Activated CD4-positive, alpha-beta memory T cell treated with anti-CD3 and anti-CD28 coated beads for 36 hours (primary cell): ENCODE measurements around the gene LCP2. TPM values are rescaled to one million over a fixed set of nuclear protein-coding genes. Genes with fewer than 3 reads are reported as not detected.

Source experiments
- CTCF ChIA-PET: fragments of 350-600 bp; sonication (Branson Sonifier 250); formaldehyde crosslinking; loops from one replicate; lab custom pipeline; 2021; ENCODE audit warnings: antibody characterized with exemption, inconsistent platforms; lab: Charles Lee
- POLR2A ChIA-PET: fragments of 350-600 bp; sonication (Branson Sonifier 250); formaldehyde crosslinking; loops from one replicate; lab custom pipeline; 2021; ENCODE audit warnings: antibody characterized with exemption; lab: Charles Lee
- DNase-seq: peaks from one replicate; pipeline ENCODE4 v3.0.0-alpha.2; 2020
- H3K27ac Mint-ChIP-seq: one replicate; pipeline ENCODE4 v1.8.0; 2021; ENCODE audit warnings: mixed read lengths
- H3K27me3 Mint-ChIP-seq: one replicate; pipeline ENCODE4 v1.8.0; 2021; ENCODE audit warnings: mixed read lengths
- H3K36me3 Mint-ChIP-seq: one replicate; pipeline ENCODE4 v1.8.0; 2021; ENCODE audit warnings: mixed read lengths
- H3K4me1 Mint-ChIP-seq: one replicate; pipeline ENCODE4 v1.8.0; 2021; ENCODE audit warnings: low read depth, mixed read lengths
- H3K4me3 Mint-ChIP-seq: one replicate; pipeline ENCODE4 v1.8.0; 2021; ENCODE audit warnings: mild to moderate bottlenecking, mixed read lengths
- H3K9me3 Mint-ChIP-seq: one replicate; pipeline ENCODE4 v1.8.0; 2021; ENCODE audit warnings: mixed read lengths
- intact Hi-C: fragments of 100-400 bp; cut with micrococcal nuclease; formaldehyde crosslinking; loops from one replicate; pipeline ENCODE4 v1.15.1; 2023
- total RNA-seq, 2 experiments: library from RNA; stranded (reverse); gene quantifications; one replicate each; pipeline ENCODE4 v1.2.3, GENCODE V29; 2021

LCP2 gene
- total RNA-seq, 2 experiments from 2014 or later, result 212 to 213 TPM

DNA sequence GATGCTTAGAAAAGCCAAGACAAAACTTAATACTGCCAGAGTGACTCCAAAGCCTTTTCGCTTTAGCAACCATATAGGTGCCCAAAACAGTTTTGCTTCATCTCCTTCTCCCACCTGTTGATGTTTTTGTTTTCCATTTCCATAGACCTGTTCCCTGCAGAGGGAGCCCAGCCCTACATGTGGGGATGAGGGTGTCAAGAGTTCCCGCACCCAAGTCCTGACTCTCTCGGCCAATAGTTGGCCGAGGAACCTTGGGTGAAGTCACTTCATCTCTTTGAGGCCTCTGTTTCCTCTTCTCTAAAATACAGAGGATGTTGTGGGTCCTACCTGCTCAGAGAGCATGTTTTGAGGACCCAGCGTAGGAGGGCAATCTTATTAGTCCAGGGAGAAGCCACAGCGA lies 38.5 kb upstream of the LCP2 start:
- no peak for DNase-seq
- intact Hi-C loops, result loop anchor here (5.0 to 10.0 kb wide), 2 partner anchors 86 to 681 kb away; no protein-coding TSS in a partner anchor
- ChIA-PET POLR2A (no interaction called here), CTCF (interaction anchor here (8.0 to 10.4 kb wide), 2 partner anchors 65 to 110 kb away, joined by 221 to 290 read pairs; no protein-coding TSS in a partner anchor)
- Mint-ChIP-seq H3K27me3 (no peaks in the 10 kb centered on the region), H3K27ac (peak overlapping the region; percentile 78), H3K4me3 (peak overlapping the region; percentile 59), H3K4me1 (peaks cover 66% of the 10 kb centered on the region), H3K9me3 (no peaks in the 10 kb centered on the region), H3K36me3 (no peaks in the 10 kb centered on the region)

DNA sequence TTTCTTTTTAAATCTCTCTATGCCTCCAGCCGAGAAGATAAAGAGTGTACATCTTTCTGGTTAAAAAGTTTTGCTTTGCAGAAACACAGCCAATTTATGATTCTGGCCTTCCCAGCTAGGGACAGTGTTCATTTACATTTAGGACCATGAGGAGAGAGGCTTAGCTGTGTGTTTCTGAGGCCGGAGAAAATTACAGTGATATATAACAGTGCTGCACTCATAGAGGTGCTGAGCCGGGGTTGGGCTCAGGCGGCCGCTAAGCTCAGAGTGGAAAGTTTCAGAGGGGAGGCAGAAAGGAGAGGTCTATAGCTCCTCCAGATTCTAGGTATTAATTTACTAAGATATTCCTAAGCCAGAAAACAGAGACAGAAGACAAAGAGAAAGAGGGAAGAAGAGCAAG lies 37.0 kb upstream of the LCP2 start:
- H3K27me3 Mint-ChIP-seq, result no peaks in the 10 kb centered on the region
- H3K9me3 Mint-ChIP-seq, result no peaks in the 10 kb centered on the region
- peak overlapping the region; percentile 66 for H3K4me3 Mint-ChIP-seq
- H3K4me1 Mint-ChIP-seq, result peaks cover 66% of the 10 kb centered on the region
- DNase-seq, result peak; percentile 51
- ChIA-PET CTCF (interaction anchor here (0.7 to 5.6 kb wide), 18 partner anchors 21 to 648 kb away, joined by 3 to 131 read pairs (median 6); partner anchors contain the start of gene LCP2), POLR2A (interaction anchor here (1.1 to 6.1 kb wide), 10 partner anchors 22 to 98 kb away, joined by 3 to 144 read pairs (median 8); partner anchors contain the start of gene LCP2)
- no peaks in the 10 kb centered on the region for H3K36me3 Mint-ChIP-seq
- no peak overlapping the region for H3K27ac Mint-ChIP-seq
- intact Hi-C loops, result loop anchor here (5.0 to 10.0 kb wide), 4 partner anchors 88 to 680 kb away; no protein-coding TSS in a partner anchor

DNA sequence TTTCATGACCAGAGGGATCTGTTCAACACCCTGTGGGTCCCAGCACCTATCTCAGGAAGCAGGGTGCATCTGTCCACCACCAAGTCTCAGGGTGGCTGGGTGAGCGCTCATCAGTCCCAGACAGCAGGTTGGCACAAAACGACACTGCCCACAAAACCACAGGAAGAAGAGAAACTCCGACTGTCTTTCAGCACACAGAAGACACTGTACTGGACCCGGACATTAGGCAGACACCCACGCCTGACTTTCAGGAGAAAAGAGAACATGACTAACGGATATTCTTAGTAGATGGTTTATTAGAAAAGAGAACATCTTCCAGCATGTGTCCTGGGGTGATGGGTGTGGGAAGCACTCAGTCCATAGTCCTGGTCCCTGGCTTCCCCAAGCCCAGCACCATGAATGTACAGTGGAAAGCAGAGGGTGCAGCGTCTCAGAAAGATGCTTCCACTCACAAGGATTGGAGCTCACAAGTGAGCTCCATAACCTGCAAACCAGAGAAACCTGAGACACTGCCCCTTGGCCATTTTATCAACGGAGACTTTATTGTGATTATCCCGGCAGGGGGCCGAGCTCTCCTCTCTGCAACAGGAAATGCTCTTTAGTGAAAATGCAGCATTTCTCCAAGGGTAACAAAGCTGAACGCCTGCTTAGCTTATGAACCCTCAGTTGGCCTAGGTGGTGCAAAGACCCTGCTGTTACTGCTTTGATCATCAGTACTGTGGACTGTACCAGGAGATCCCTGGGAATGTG lies 35.8 kb upstream of the LCP2 start:
- H3K4me3 Mint-ChIP-seq, result peak overlapping the region; percentile 66

DNA sequence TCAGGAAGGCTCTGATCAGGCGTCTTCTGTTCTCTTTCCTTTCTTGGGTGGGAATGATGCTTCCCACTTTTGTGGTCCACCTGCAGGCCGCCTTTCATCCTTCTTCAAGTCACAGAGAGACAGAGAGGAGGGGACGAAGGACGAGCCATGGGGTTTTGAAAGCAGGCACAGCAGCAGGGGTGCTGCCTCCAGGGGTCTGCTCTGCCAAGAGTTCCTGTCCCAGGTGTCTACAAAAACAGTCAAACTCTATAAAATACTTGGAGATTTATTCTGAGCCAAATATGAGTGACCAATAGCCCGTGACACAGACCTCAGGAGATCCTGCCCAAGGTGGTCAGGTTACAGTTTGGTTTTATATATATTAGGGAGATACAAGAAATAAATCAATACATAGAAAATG lies 34.5 kb upstream of the LCP2 start:
- intact Hi-C loops, result loop anchor here (5.0 to 10.0 kb wide), 3 partner anchors 240 to 677 kb away; no protein-coding TSS in a partner anchor
- no peaks in the 10 kb centered on the region for H3K27me3 Mint-ChIP-seq
- no peaks in the 10 kb centered on the region for H3K36me3 Mint-ChIP-seq
- peaks cover 52% of the 10 kb centered on the region for H3K4me1 Mint-ChIP-seq
- no peak overlapping the region for H3K27ac Mint-ChIP-seq
- ChIA-PET CTCF (interaction anchor here (1.6 to 5.6 kb wide), 10 partner anchors 18 to 106 kb away, joined by 5 to 131 read pairs (median 14); partner anchors contain the start of gene LCP2), POLR2A (interaction anchor here (0.6 to 6.1 kb wide), 13 partner anchors 13 to 86 kb away, joined by 3 to 144 read pairs (median 13); partner anchors contain the start of gene LCP2)
- H3K4me3 Mint-ChIP-seq, result no peak overlapping the region
- no peak for DNase-seq
- H3K9me3 Mint-ChIP-seq, result no peaks in the 10 kb centered on the region

More for the DNA sequence above, 35.8 kb upstream of the LCP2 start:
- peak; percentile 86 for DNase-seq
- ChIA-PET POLR2A (interaction anchor here (1.1 to 6.1 kb wide), 10 partner anchors 21 to 97 kb away, joined by 3 to 144 read pairs (median 8); partner anchors contain the start of gene LCP2), CTCF (interaction anchor here (0.9 to 5.6 kb wide), 15 partner anchors 20 to 110 kb away, joined by 3 to 131 read pairs (median 9); partner anchors contain the start of gene LCP2)
- Mint-ChIP-seq H3K27ac (no peak overlapping the region), H3K4me1 (peaks cover 62% of the 10 kb centered on the region), H3K36me3 (no peaks in the 10 kb centered on the region), H3K9me3 (no peaks in the 10 kb centered on the region), H3K27me3 (no peaks in the 10 kb centered on the region)
- intact Hi-C loops, result loop anchor here (1.0 to 10.0 kb wide), 5 partner anchors 66 to 679 kb away; no protein-coding TSS in a partner anchor

DNA sequence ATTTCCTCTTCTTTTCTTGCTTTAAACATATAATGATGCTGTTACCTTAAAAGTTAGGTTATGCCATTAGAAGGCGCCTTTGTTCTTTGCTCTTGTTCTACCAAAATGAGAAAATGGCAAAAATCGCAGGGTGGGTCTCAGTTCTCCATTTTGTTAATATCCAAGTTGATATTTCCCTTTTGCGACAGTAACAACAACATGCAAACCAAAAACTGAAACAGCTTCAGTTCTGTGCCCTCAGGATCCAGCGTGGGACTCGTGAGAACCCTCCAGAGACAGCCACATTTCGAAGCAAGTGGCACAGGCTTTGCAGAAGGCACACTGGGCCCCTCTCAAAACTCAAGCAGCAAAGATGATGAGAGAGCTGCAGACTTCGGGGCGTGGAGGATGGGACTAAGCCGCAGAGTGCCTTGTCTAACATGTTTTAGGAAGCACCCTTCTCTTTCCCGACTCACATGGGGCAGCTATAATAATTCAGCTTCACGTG lies 33.0 kb upstream of the LCP2 start:
- H3K4me3 Mint-ChIP-seq, result no peak overlapping the region

DNA sequence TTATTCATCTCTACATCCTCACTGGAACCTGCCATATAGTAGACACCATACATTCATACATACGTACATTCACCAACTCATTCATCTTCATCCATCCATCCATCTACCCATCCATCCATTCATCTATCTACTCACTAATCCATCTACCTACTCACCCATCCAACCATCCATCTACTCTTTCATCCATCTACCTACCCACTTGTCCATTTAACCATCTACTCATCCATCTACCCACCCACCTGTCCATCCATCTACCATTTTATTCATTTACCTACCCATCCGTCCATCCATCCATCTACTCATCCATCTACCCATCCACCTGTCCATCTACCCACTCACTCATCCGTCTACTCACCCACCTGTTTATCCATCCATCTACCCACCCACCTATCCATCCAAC lies 31.9 kb upstream of the LCP2 start:
- CTCF ChIA-PET, result interaction anchor here (1.2 to 2.5 kb wide), 3 partner anchors 10 to 33 kb away, joined by 3 to 36 read pairs (median 4); partner anchors contain the start of gene LCP2
- Mint-ChIP-seq H3K9me3 (no peaks in the 10 kb centered on the region), H3K36me3 (no peaks in the 10 kb centered on the region), H3K27me3 (no peaks in the 10 kb centered on the region), H3K4me3 (no peak overlapping the region), H3K27ac (no peak overlapping the region), H3K4me1 (peaks cover 33% of the 10 kb centered on the region)
- POLR2A ChIA-PET, result interaction anchor here (1.2 to 6.1 kb wide), 3 partner anchors 11 to 50 kb away, joined by 4 to 144 read pairs (median 5); partner anchors contain the start of gene LCP2
- no peak for DNase-seq
- intact Hi-C loops, result no loop called here

More for the DNA sequence above, 33.0 kb upstream of the LCP2 start:
- peaks cover 38% of the 10 kb centered on the region for H3K4me1 Mint-ChIP-seq
- no peaks in the 10 kb centered on the region for H3K9me3 Mint-ChIP-seq
- intact Hi-C loops, result loop anchor here (1.0 to 10.0 kb wide), 7 partner anchors 17 to 676 kb away; partner anchors contain the start of gene LCP2
- POLR2A ChIA-PET, result interaction anchor here (0.8 to 6.1 kb wide), 10 partner anchors 11 to 1056 kb away, joined by 3 to 144 read pairs (median 17); partner anchors contain the start of gene LCP2
- no peaks in the 10 kb centered on the region for H3K36me3 Mint-ChIP-seq
- DNase-seq, result peak; percentile 50
- no peaks in the 10 kb centered on the region for H3K27me3 Mint-ChIP-seq
- no peak overlapping the region for H3K27ac Mint-ChIP-seq
- CTCF ChIA-PET, result interaction anchor here (1.0 to 5.6 kb wide), 10 partner anchors 12 to 104 kb away, joined by 4 to 131 read pairs (median 7); partner anchors contain the start of gene LCP2

DNA sequence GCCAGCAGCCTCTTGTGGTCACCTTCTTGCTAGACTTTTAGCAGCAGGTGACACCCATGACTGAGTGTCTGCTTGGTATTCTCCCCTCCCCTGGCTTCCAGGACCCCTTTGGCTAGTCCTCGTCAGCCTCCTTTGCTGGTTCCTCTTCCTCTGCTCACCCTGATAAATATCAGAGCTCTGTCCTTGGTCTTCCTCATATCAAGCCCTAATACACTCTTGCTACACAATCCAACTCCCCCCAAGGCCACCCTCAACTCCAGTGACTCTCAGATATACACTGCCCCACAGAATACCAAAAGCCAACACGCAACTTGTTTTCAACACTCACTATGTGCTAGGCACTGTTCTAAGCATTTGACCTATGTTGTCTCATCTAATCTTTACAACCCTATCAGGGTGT lies 30.3 kb upstream of the LCP2 start:
- POLR2A ChIA-PET, result interaction anchor here (1.0 kb wide), 1 partner anchor 36 kb away, joined by 3 read pairs; no protein-coding TSS in a partner anchor

DNA sequence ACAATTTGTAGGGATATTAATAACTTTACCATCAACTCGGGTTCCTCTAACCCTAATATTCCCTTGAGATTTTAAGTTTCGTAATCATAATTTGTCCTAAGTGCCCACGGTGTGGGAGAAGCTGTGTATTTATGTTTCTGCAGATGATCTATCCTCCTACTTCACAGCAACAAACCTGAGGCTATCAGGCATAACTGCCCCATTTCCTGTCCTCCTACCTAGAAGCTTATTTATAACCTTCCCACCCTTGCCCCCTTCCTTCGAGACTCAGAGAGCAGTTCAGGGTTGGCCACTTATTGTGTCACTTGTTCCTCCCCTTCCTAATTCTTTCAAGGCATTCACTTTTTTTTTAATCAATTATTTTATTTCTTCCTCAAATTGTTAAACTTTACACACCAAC lies 29.6 kb upstream of the LCP2 start:
- intact Hi-C loops, result no loop called here
- ChIA-PET POLR2A (interaction anchor here (1.0 kb wide), 1 partner anchor 36 kb away, joined by 3 read pairs; no protein-coding TSS in a partner anchor), CTCF (interaction anchor here (0.8 to 1.5 kb wide), 2 partner anchors 12 to 60 kb away, joined by 3 to 6 read pairs; no protein-coding TSS in a partner anchor)
- H3K4me1 Mint-ChIP-seq, result peaks cover 9% of the 10 kb centered on the region
- H3K4me3 Mint-ChIP-seq, result no peak overlapping the region
- no peaks in the 10 kb centered on the region for H3K27me3 Mint-ChIP-seq
- no peak overlapping the region for H3K27ac Mint-ChIP-seq
- H3K9me3 Mint-ChIP-seq, result no peaks in the 10 kb centered on the region
- no peaks in the 10 kb centered on the region for H3K36me3 Mint-ChIP-seq
- DNase-seq, result no peak

More for the DNA sequence above, 30.3 kb upstream of the LCP2 start:
- no peaks in the 10 kb centered on the region for H3K27me3 Mint-ChIP-seq
- H3K9me3 Mint-ChIP-seq, result no peaks in the 10 kb centered on the region
- intact Hi-C loops, result no loop called here
- H3K4me1 Mint-ChIP-seq, result peaks cover 16% of the 10 kb centered on the region
- CTCF ChIA-PET, result interaction anchor here (1.2 to 1.5 kb wide), 3 partner anchors 11 to 59 kb away, joined by 3 to 6 read pairs (median 5); no protein-coding TSS in a partner anchor
- DNase-seq, result no peak
- H3K27ac Mint-ChIP-seq, result no peak overlapping the region
- H3K4me3 Mint-ChIP-seq, result no peak overlapping the region
- H3K36me3 Mint-ChIP-seq, result no peaks in the 10 kb centered on the region

DNA sequence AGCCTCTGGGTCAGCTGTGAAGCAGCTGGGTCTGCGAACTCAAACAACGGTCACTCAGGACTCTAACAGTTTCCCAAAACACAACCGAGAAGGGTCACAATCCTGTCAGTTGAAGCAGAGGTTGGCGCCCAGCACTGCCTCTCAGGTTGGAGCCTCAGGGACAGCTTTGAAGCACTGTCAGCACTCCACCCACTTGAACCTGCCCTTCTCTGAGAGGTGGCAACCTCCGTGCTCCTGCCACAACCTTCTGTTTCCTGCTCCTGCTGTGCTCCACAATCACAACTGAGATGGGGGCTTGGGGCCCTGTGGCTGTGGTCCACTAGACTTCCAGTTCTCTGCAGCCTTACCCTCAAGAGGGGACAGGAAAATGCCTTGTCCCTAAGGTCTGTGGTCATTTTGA lies 21.7 kb upstream of the LCP2 start:
- no peaks in the 10 kb centered on the region for H3K27me3 Mint-ChIP-seq
- no peaks in the 10 kb centered on the region for H3K9me3 Mint-ChIP-seq
- no peak for DNase-seq
- peaks cover 15% of the 10 kb centered on the region for H3K4me1 Mint-ChIP-seq
- H3K4me3 Mint-ChIP-seq, result no peak overlapping the region
- POLR2A ChIA-PET, result interaction anchor here (1.6 kb wide), 1 partner anchor 12 kb away, joined by 11 read pairs; no protein-coding TSS in a partner anchor
- no peak overlapping the region for H3K27ac Mint-ChIP-seq
- CTCF ChIA-PET, result interaction anchor here (0.7 to 1.6 kb wide), 6 partner anchors 10 to 122 kb away, joined by 3 to 5 read pairs (median 4); no protein-coding TSS in a partner anchor
- no peaks in the 10 kb centered on the region for H3K36me3 Mint-ChIP-seq
- intact Hi-C loops, result no loop called here

DNA sequence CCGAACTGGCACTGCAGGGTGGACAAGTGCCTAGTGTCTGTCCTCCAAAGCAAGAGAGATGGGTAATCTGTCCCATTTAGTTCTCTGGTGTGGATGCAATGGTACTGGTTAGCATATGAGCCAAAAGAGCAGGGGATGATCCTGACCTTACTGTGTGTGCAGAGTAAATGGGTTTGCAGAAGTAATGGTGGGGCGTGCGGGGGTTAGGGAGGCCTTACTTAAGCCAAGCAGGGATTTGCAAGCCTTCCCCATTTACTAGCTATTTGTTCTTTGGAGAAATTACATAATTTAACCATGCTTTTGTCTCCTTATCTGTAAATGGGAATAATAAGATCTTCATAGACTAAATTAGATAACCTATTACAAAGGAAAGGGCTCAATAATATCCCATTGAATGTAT lies 19.9 kb upstream of the LCP2 start:
- DNase-seq, result no peak
- H3K4me1 Mint-ChIP-seq, result peaks cover 31% of the 10 kb centered on the region
- intact Hi-C loops, result no loop called here
- H3K9me3 Mint-ChIP-seq, result no peaks in the 10 kb centered on the region
- ChIA-PET POLR2A (interaction anchor here (1.4 kb wide), 1 partner anchor 11 kb away, joined by 5 read pairs; no protein-coding TSS in a partner anchor), CTCF (interaction anchor here (1.3 kb wide), 1 partner anchor 21 kb away, joined by 5 read pairs; no protein-coding TSS in a partner anchor)
- no peaks in the 10 kb centered on the region for H3K36me3 Mint-ChIP-seq
- H3K4me3 Mint-ChIP-seq, result no peak overlapping the region
- H3K27ac Mint-ChIP-seq, result no peak overlapping the region
- no peaks in the 10 kb centered on the region for H3K27me3 Mint-ChIP-seq

DNA sequence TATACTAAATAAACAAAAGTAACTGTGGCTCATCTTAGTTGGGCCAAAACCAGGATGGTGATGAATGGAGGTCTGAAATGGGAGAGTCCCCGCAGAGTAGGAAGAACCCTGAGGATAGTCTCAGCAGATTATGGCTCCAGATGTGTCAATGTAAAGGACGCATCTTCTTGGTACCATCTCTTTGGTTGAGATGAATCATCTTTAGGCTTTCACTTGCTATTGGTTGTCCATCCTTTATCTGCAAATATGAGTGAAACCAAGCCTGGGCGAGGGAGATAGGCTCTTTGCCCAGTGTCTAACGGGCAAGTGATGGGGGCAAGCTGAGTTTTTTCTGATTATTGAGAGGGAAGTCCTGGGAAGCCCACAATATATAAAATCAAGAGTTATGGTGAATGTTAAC lies 19.4 kb upstream of the LCP2 start:
- Mint-ChIP-seq H3K36me3 (no peaks in the 10 kb centered on the region), H3K4me3 (no peak overlapping the region), H3K4me1 (peaks cover 37% of the 10 kb centered on the region), H3K27ac (no peak overlapping the region), H3K9me3 (no peaks in the 10 kb centered on the region), H3K27me3 (no peaks in the 10 kb centered on the region)
- ChIA-PET CTCF (no interaction called here), POLR2A (no interaction called here)
- DNase-seq, result no peak
- intact Hi-C loops, result no loop called here
